Tibial nerve (tissue), 4 donors: Measurements from ENCODE around the gene MRPL54.

ENCODE experiments used
- EP300 ChIP-seq, 2 donors: sonication (generic); formaldehyde crosslinking; IDR thresholded peaks; one replicate each; pipeline ENCODE4 v1.6.1; 2017; ENCODE audit warnings: antibody characterized with exemption in 2 of 2, mild to moderate bottlenecking in 1 of 2
- POLR2A ChIP-seq, 2 donors: fragments of 450-650 bp; IDR thresholded peaks; one replicate each; pipeline ENCODE4 v1.6.1; 2017; ENCODE audit warnings: antibody characterized with exemption in 2 of 2, mild to moderate bottlenecking in 2 of 2, moderate library complexity in 2 of 2
- TF ChIP-seq, protein P1 (sequence below), 5 experiments: fragments of 200-600 bp in 3 of 5; fragments of 450-650 bp in 2 of 5; sonication (generic) in 3 of 5; IDR thresholded peaks; one replicate each; pipeline ENCODE4 v1.5.1; 2016 to 2019; ENCODE audit warnings: antibody characterized with exemption in 5 of 5, mild to moderate bottlenecking in 3 of 5, moderate library complexity in 2 of 5

DNA sequence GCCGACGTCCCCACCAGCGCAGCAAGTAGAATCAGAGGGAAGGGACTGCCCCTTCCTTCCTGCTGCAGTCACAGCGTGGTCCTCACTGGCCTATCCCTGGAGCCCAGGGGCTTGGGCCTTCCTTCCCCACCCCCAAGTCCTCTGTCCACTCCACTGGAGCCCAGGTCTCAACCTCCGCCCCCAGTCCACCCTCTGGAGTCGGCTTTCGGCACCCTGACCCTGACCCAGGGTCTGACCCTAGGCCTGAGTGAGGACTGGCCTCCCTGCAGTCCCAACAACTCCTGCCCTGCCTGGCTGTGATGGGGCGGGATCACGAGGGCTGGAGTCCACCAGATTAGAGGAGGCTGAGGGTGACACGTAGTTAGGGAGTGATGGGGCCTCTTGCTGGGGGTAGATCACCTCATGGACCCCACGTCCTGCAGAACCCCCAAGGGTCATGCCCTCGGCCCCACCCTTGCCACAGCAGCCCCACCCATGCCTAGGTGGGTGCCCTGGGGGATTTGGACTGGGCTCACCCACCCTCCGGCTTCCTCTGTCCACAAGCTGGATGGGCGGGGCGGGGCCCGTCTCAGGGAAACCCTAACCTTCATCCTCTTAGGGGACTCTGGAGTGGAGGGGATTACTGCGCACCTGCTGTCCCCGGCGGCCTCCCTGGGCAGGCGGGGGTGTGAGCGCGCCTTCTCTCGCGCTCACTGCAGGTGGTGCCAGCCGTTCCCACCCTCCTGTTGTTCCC is 5.7 kb downstream of the MRPL54 start:
- TF ChIP-seq, protein P1, sequence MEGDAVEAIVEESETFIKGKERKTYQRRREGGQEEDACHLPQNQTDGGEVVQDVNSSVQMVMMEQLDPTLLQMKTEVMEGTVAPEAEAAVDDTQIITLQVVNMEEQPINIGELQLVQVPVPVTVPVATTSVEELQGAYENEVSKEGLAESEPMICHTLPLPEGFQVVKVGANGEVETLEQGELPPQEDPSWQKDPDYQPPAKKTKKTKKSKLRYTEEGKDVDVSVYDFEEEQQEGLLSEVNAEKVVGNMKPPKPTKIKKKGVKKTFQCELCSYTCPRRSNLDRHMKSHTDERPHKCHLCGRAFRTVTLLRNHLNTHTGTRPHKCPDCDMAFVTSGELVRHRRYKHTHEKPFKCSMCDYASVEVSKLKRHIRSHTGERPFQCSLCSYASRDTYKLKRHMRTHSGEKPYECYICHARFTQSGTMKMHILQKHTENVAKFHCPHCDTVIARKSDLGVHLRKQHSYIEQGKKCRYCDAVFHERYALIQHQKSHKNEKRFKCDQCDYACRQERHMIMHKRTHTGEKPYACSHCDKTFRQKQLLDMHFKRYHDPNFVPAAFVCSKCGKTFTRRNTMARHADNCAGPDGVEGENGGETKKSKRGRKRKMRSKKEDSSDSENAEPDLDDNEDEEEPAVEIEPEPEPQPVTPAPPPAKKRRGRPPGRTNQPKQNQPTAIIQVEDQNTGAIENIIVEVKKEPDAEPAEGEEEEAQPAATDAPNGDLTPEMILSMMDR (IDR thresholded peaks at IDR 0.05), result no peak
- no peak for TF ChIP-seq POLR2A (IDR thresholded peaks at IDR 0.05)
- no peak for TF ChIP-seq EP300 (IDR thresholded peaks at IDR 0.05)
